HG02981 (cell line): Measurements from ENCODE around the gene AHCY.

Source experiments
- ATAC-seq: cut with Tn5 transposase; IDR thresholded peaks from one replicate; pipeline ENCODE4 v1.9.1; 2021; ENCODE audit warnings: mild to moderate bottlenecking, moderate library complexity; ENCODE audit not compliant: unreplicated experiment

The AHCY gene

DNA sequence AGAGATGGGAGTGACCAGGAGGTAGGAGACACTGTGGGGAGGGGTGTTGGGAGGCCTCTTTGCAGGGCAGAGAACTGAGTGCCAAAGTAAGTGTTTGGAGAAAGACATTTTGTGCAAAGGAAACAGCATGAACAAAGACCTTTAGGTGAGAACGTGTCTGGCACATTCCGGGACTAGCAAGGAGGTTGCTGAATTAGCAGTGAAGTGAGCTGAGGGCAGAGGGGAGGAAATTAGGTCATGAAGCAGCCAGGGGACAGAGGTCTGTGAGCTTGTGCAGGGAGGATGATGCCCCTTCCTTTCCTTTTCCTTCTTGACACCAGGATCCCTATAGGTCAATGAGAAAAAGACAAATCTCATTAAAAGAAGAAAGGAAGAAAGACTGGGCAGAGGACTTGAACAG is 21.4 kb upstream of the AHCY start:
- ATAC-seq = no peak

DNA sequence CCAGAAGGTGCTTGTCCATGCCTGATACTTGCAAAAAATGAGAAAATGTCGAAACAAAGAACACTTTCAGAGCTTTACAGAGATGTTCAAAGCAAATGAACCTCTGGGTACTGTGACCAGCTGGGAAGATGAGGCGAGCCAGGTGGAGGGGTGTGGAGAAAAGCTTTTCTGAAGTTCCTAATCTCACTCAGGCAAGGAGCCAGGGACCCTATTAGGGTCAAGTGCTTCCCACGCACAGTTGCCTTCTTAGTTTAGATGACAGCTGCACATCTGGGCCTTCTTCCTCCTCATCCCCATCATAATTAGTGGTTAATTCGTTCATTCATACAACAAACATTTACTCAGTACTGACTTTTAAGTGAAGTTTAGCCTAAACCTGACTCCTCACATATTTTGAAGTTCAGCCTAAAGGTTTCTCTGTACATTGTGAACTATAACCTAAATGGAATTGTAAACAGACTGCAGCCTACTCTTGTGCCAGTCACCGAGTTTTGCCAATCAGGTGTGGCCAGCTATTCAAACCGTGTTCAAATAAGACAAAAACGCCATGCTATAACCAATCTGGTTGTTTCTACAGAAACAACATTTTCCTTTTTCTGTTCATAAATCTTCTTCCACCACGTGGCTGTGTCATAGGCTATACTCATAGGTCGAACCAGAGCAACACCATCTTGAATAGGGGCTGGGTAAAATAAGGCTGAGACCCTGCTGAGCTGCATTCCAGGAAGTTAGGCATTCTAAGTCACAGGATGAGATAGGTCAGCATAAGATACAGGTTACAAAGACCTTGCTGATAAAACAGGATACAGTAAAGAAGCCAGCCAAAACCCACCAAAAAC is 19.3 kb upstream of the AHCY start:
- no peak for ATAC-seq

DNA sequence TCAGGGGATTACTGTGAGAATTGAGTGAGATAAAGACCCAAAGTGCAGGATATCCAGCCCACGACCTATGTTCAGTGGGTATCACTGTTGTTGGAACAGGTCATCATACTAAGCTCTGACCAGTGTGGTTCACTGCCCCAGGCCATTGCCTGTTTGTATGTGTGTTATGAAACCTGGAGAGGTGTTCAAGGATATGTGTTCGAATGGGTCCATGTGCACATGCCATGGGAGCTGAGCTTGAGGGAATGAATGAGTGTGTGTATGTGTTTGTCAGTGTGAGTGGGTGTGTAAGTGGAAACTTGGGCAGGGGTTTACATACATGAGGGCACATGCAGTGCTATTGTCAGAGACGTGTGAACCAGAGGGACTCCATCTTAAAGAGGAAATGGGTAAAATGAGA is 17.7 kb upstream of the AHCY start:
- no peak for ATAC-seq

DNA sequence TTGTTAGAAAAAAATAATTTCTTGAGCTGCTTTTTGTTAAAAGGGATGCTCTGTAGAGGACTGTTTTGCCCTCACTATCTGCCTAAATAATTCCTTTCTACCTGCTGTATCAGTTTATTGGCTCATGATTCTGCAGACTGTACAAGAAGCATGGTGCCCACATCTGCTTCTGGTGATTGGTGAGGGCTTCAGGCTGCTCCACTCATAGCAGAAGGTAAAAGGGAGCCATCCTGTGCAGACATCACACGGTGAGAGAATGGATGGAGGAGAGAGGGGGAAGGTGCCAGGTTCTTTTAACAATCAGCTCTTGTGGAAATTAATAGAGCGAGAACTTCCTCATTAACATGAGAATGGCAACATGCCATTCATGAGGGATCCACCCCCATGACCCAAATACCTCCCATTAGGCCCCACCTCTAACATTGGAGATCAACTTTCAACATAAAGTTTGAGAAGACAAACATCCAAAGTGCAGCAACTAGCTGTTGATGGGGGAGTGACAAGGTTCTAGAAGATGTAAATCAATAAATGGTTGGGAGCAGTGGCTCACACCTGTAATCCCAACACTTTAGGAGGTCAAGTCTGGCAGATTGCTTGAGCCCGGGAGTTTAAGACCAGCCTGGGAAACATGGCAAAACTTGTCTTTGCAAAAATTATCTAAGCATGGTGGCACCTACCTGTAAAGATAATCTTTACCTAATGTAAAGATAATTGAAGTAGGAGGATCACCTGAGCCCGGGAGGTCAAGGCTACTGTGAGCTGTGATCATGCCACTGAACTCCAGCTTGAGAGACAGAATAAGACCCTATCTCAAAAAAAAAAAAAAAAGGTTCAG is 15.7 kb upstream of the AHCY start:
- no peak for ATAC-seq

DNA sequence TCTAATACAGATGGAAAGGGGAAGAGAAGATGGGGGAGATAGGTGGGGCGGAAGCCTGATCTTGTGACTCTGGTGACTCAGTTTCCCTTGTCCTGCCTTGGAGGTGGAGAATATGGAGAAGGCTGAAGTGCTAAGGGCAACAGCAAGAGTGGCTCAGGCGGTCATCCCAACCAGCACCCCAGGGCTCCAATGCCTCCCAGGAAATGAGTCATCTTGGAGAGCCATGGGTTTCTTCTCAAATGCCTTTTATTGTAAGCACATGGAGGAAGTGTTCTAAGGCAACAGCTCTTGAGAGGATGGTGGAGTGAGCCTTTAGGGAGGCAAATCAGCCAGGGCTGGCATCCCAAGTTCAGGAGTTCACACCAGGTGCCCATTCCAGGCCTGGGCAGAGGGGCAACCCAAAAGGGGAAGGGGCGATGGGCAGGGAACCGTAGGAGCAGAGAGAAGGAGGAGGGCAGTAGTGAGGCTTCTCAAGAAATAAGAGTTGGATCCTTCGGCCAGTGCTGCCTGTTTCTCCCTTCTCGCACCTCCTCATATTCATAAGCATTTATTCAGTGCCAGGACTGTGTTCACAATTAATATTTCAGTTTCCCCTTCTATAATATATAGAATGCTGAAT is 13.2 kb upstream of the AHCY start:
- no peak for ATAC-seq

DNA sequence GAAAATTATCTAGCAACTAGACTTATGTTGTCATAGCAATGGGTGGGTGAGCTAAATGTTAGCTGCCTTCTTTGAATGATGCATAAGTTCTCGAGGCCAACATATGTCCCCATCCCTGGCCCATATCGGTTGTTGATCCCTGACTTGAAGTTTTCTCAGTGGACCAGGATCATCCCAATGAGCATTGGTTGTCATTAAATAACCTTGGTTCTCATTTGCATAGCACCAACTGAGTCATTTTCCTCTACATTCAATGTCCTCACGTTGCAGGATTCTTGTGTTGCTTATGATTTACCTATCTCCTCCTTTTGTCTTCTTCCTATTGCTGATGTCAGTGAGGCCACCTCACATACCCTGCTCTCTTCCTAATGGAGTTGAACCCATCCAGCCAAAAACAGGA is 12.1 kb upstream of the AHCY start:
- ATAC-seq = no peak

DNA sequence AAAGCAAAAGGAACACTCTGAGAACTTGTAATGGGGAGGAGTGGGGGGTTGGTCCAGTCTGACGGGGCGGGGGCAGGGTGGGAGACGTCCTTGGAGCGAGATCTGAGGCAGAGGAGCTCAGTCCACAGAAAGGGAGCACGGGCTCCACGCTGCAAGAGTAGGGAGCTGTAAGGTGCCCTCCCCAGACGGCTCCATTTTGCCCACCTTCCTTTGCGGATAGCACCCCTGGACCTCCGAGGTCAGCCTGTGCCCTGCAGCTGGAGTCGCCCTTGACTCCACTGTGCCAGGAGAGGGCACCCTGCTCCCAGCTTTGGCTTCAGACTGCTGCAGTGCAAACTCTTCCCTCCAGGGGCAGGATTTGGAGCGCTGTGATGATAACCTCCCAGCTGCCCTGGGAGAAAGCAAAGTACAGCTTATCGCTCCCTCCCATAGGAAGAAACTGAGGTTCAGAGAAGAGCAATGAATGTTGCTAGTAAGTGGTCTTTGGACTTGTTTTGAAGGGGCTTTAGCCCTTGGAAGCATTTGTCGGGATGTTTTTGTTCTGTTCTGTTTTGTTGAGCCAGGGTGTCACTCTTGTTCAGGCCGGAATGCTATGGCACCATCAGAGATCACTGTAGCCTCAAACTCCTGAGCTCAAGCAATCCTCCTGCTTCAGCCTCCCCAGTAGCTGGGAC is 9.5 kb upstream of the AHCY start:
- ATAC-seq = peak; percentile 90

DNA sequence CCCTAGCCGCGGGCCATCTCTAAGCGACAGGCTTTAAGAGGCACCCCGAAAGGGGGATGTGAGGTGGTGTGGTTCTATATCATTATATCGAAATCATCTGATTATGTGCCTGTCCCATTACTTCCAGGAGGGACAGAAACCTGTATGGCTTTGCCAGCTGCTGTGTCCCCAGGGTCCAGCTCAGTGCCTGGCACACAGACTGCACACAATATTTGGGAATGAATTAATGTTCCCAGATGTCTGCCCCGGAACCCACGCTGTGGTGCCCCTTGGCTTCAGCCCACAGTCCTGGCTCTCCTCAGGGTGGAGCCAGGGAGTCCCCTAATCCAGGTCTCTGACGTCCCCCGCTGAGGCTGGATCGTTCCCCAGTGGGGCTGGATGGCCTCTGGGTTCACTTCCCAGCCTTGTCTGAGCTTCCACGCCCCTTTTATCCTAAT is 8.9 kb upstream of the AHCY start:
- ATAC-seq = no peak

DNA sequence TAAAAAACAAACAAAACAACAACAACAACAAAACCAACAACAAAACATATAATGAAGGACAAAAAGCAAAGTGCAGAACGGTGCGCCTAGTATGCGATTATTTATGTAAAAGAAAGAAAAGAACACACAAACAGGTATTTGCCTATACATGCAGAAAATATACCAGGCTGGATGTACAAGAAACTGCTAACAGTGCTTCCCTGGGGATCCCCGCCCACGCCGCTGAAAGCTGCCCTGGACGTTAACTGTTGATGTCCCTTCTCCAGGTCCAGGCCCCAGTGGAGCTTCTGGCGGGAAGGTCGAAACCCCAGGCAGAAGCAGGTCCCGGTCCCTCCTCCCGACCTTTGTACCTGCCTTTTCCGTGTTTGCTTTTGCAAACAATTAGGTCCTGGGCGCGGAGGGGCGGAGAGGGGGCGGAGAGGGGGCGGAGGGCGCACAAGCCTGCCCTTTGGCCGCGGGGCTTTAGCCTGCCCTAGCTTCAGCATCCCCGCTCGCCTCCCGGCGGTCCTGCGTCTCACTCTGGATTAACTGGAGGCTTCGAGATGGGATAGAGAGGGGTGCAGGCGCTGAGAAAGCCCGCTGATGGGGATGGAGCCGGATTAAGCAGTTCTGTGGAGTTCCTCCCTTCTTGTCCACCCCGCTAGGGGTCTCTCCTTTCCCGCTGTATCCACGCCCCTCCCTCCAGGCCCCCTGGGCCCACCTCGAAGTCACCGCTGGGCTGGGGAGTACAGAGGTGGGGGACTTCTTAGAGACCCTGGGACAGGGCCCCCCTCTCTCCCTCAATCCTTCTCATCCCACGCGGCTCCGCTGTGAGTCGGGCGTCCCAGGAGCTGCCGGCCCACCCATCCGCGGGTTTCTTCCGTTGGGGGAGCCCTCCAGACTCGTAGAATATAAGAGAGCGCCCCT is 8.2 kb upstream of the AHCY start:
- no peak for ATAC-seq

DNA sequence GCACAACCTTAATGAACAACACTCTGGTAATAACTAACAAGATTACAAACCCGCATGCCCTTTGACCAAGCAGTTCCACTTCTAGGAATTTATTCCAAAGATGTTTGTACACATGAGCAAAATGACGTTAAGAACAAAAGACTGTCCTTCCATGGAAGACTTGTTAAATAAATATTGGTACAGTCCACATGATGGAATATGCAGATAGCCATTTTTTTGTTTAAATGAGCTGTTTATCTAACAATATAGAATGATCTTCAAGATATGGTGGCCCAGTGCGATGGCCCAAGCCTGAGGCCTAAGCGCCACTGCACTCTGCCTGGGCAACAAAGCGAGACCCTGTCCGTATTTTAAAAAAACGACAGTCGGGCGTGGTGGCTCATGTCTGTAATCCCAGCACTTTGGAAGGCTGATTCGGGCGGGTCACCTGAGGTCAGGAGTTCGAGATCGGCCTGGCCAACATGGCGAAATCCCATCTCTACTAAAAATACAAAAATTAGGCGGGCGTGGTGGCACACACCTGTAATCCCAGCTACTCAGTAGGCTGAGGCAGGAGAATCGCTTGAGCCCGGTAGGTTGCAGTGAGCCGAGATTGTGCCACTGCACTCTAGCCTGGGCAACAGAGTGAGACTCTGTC is 7.4 kb upstream of the AHCY start:
- no peak for ATAC-seq

DNA sequence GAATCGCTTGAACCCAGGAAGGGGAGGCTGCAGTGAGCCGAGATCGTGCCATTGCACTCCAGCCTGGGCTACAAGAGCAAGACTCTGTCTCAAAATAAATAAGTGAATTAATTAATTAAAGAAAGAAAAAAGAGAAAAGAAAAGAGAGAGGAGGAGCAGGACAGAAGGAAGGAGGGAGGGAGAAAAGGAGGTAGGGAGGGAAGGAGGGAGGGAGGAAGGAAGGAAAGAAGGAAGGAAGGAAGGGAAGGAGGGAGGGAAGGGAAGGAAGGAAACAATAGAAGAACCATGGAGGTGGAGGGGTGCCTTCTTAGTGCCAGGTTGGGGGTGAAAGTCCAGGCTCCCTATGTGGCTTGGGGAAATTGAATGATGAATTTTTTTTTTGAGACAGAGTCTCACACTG is 6.5 kb upstream of the AHCY start:
- ATAC-seq = no peak

DNA sequence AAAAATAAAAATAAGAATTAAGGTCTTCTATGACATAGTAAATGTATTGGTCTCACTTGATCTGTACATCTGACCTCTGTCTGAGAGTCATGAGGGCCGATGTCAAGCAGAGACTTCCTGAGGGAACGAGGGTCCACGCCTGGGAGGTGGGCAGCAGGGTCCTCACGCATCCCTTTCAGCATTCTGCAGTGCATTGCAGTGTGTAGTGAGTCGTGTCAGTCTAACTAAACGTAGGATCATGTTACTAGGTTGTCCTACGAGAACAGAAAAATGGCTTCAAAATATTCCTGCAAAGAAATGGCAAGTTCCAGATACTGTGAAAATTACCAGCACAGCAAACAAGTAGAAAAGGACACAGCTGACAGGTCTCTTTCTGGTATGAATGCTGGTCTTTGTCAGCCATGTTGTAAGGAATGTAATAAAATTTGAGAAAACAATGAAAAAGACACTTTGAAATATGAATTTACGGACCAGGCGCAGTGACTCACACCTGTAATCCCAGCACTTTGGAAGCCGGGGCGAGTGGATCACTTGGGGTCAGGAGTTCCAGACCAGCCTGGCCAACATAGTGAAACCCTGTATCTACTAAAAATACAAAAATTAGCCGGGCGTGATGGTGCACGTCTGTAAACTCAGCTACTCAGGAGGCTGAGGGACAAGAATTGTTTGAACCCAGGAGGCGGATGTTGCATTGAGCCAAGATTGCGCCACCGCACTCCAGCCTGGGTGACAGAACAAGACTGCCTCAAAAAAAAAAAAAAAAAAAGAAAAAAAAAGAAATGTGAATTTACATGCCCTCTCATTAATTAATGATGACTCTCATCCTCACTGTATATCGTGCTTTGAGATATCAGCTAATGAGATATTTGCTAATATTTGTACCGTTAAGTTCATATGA is 2.4 kb upstream of the AHCY start:
- ATAC-seq = no peak

DNA sequence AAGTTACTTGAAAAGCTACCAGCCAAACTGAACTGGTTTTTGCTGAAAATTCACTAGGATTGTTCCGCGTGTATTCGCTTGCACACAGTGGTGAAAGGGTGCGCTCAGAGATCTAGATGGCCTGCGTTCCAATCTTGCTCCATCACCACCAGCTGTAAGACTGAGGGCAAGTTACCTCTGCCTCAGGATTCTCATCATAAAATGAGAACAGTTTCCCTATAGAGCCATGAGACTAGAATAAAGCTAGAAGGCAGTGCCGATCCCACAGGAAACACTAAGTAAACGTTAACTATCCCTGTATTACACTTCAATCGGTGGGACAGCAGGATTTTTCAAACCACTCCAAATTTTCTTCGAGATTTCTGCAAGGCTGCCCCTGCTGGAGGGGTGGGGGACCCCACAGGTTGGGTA is 838 bp downstream of the AHCY start:
- ATAC-seq = no peak

DNA sequence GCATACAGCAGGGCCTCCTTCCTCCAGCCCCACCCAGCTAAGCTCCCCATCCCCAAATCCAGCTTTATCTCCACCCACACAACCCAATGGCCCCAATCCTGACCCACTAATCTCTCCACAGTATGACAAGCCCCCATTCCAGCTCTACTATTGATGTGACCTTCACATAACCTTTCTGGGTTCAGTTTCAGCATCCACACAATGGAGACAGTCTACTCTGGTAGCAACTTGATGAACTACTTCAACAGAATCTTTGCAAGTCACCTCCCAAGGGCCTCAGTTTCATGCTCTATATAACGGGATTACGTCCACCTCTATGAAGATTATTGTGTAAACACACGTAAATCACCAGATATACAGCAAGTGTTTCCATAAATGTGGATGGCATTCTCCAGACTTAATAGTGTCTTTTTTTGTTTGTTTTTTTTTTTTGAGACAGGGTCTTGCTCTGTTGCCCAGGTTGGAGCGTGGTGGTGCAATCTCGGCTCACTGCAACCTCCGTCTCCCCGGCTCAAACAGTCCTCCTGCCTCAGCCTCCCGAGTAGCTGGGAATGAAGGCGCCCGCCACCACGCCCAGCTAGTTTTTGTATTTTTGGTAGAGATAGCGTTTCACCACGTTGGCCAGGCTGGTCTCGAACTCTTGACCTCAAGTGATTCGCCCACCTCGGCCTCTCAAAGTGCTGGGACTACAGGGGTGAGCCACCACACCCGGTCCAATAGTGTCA is 1.4 kb downstream of the AHCY start:
- ATAC-seq = no peak

DNA sequence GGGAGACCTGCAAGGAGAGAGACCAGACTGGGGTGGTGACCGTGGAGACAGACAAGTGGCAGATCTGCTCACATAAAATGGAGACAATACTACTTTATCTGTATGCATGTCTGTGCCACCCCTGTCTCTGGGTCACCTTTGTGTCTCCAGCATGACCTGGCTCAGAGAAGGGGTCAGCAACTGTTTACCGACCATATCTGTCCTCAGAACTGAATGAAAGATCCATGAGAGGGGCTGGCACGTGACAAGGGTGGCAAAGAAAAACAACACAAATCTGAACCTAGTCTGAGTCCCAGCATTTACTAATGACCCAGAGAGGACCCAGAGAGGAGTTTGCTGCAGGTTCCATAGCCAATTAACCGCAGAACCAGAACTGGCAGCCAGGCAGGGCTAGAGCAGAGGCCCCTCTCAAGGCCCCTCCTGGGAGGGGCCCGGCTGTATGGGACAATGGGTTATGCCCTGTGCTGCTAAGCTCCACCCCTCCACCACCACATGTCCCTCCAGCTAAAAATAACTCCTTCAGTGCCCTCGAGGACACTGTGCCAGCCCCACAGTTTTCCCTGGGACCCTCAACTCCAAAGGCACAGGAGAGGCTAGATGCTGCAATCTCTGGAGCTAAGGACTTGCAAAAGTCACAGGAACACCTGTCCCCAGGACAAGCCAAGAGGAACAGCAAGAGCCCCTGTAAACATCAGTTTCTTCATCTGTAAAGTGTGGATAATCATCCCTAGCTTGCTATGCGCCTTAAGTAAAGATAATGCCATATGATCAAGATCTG is 2.2 kb downstream of the AHCY start:
- ATAC-seq = no peak

DNA sequence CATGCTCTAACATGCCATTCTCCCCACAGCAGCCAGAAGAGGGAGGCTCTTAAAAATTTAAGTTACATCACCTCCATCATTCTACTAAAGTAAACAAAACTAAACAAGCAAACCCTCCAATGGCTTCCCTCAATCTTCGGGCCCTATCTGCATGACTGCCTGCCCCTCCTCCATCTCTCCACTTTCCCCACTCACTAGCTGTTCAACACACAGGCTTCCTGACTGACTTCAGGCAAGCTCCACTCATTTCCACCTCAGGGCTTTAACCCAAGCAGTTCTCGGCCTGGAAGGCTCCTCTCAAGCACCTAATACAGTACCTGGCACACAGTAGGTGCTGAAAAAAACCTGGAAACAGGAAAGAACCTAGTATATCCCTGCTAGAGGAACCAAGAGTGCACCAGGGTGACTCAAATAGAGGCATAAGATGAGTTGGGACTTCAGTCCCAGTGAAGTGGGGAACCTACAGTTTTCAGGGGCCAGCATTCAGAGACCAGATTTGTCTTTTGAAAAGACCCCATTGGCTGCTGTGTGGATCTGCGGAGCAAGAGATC is 2.8 kb downstream of the AHCY start:
- ATAC-seq = no peak
